Endothelial cell of umbilical vein (primary cell): ENCODE data around the gene MEGF10. TPM values are rescaled to one million over a fixed set of nuclear protein-coding genes. Genes with fewer than 3 reads are reported as not detected.

Experiments
- BruUV-seq: library from RNA; stranded (reverse); fragments of 400-500 nt; replicated peaks from 2 replicates; lab custom pipeline; 2021; lab: Mats Ljungman, UMichigan
- CTCF ChIA-PET: fragments of 300-600, 350-600 bp; sonication (Branson Sonifier 250); formaldehyde crosslinking; loops from one replicate; lab custom pipeline; 2021; ENCODE audit warnings: antibody characterized with exemption, inconsistent platforms; lab: Charles Lee
- POLR2A ChIA-PET: fragments of 300-600, 350-600 bp; sonication (Branson Sonifier 250); formaldehyde crosslinking; loops from one replicate; lab custom pipeline; 2021; ENCODE audit warnings: antibody characterized with exemption, inconsistent platforms; lab: Charles Lee
- DNase-seq: peaks from one replicate; pipeline ENCODE4 v3.0.0-alpha.2; 2011; ENCODE audit warnings: low read depth, low spot score
- FAIRE-seq: peaks from 2 replicates; lab custom pipeline; 2011; peaks lifted over from hg19 to GRCh38; lab: Jason Lieb, UNC
- H2AFZ ChIP-seq: 2 replicates; pipeline ENCODE4 v1.6.0; 2012; ENCODE audit warnings: low read depth, low read length, control low read depth, inconsistent platforms
- H3K27ac ChIP-seq: 2 replicates; pipeline ENCODE4 v1.5.1; 2011; ENCODE audit warnings: low read depth, mild to moderate bottlenecking, control low read depth, low read length, moderate library complexity; ENCODE audit not compliant: insufficient read depth
- H3K27me3 ChIP-seq, 2 experiments: 2 replicates each; pipeline versions ENCODE4 v1.6.0 to v1.6.1; 2011; ENCODE audit warnings: low read length in 2 of 2, mixed read lengths in 1 of 2; ENCODE audit not compliant: control insufficient read depth in 2 of 2, insufficient read depth in 2 of 2
- H3K36me3 ChIP-seq, 2 experiments: 2 replicates in 1 of 2; 3 replicates in 1 of 2; pipeline ENCODE4 v1.5.1; 2011; ENCODE audit warnings: low read length in 2 of 2, mild to moderate bottlenecking in 1 of 2, moderate library complexity in 1 of 2; ENCODE audit not compliant: control insufficient read depth in 2 of 2, insufficient read depth in 2 of 2; ENCODE audit errors: extremely low read depth in 1 of 2
- H3K4me1 ChIP-seq: 3 replicates; pipeline ENCODE4 v1.5.1; 2011; ENCODE audit warnings: mild to moderate bottlenecking, low read length; ENCODE audit not compliant: control insufficient read depth, insufficient read depth; ENCODE audit errors: extremely low read depth
- H3K4me2 ChIP-seq: 2 replicates; pipeline ENCODE4 v1.6.1; 2011; ENCODE audit warnings: low read length, control low read depth, mixed read lengths; ENCODE audit not compliant: insufficient read depth
- H3K4me3 ChIP-seq, 3 experiments: fragments of 200-600 bp in 1 of 3; sonication (generic), shearing (Covaris generic) in 1 of 3; replicated peaks in 1 of 3; 2 replicates each; pipeline ENCODE4 v1.5.1; 2011 to 2016; ENCODE audit warnings: control low read depth in 3 of 3, low read length in 3 of 3, mild to moderate bottlenecking in 2 of 3, inconsistent platforms in 1 of 3, low read depth in 1 of 3, moderate library complexity in 1 of 3; ENCODE audit not compliant: insufficient read depth in 1 of 3
- H3K79me2 ChIP-seq: 2 replicates; pipeline ENCODE4 v1.6.0; 2012; ENCODE audit warnings: low read length, inconsistent platforms; ENCODE audit not compliant: control insufficient read depth, insufficient read depth
- H3K9ac ChIP-seq: replicated peaks from 2 replicates; pipeline ENCODE3; 2011; ENCODE audit warnings: low read length, control low read depth; ENCODE audit not compliant: insufficient read depth; ENCODE audit errors: extremely low read depth
- H3K9me1 ChIP-seq: replicated peaks from 3 replicates; pipeline ENCODE4 v1.6.0; 2011; ENCODE audit warnings: mild to moderate bottlenecking, low read length; ENCODE audit not compliant: control insufficient read depth, insufficient read depth; ENCODE audit errors: extremely low read depth
- H3K9me3 ChIP-seq: replicated peaks from 2 replicates; pipeline ENCODE4 v1.5.1; 2012; ENCODE audit warnings: low read length, inconsistent platforms; ENCODE audit not compliant: control insufficient read depth, insufficient read depth
- H4K20me1 ChIP-seq: replicated peaks from 2 replicates; pipeline ENCODE3; 2011; ENCODE audit warnings: mild to moderate bottlenecking, low read length; ENCODE audit not compliant: control insufficient read depth, insufficient read depth; ENCODE audit errors: extremely low read depth
- CTCF ChIP-seq, 2 donors: IDR thresholded peaks; 1 replicate in 1 of 2; 2 replicates in 1 of 2; pipeline ENCODE4 v1.5.1; 2011; ENCODE audit warnings: low read length in 2 of 2, mild to moderate bottlenecking in 2 of 2, moderate library complexity in 2 of 2, control low read depth in 1 of 2, inconsistent platforms in 1 of 2, low read depth in 1 of 2; ENCODE audit not compliant: insufficient read depth in 1 of 2; ENCODE audit errors: extremely low read depth in 1 of 2
- EZH2 ChIP-seq: IDR thresholded peaks from 2 replicates; pipeline ENCODE4 v1.6.1; 2012; ENCODE audit warnings: borderline replicate concordance, low read depth, mild to moderate bottlenecking, moderate library complexity, low read length, inconsistent platforms; ENCODE audit not compliant: severe bottlenecking
- FOS ChIP-seq: IDR thresholded peaks from 2 replicates; pipeline ENCODE4 v1.6.1; 2011; ENCODE audit warnings: mild to moderate bottlenecking, low read length, moderate library complexity, borderline replicate concordance; ENCODE audit not compliant: insufficient read depth
- GATA2 ChIP-seq: IDR thresholded peaks from 2 replicates; pipeline ENCODE4 v1.7.0; 2011; ENCODE audit warnings: low read depth, mild to moderate bottlenecking, moderate library complexity, mixed read lengths, low read length; ENCODE audit not compliant: insufficient read length, insufficient read depth
- JUN ChIP-seq: IDR thresholded peaks from 2 replicates; pipeline ENCODE4 v1.6.1; 2011; ENCODE audit warnings: borderline replicate concordance, low read depth; ENCODE audit not compliant: insufficient read length, insufficient read depth
- MAX ChIP-seq: IDR thresholded peaks from 2 replicates; pipeline ENCODE4 v1.6.1; 2011; ENCODE audit not compliant: insufficient read depth, insufficient read length
- MYC ChIP-seq: IDR thresholded peaks from one replicate; pipeline ENCODE4 v1.6.1; 2011; ENCODE audit warnings: mild to moderate bottlenecking, low read depth, low read length
- POLR2A ChIP-seq: IDR thresholded peaks from 2 replicates; pipeline ENCODE4 v1.6.1; 2012; ENCODE audit warnings: low read depth, mild to moderate bottlenecking, control low read depth, low read length
- POLR2AphosphoS5 ChIP-seq: IDR thresholded peaks from 2 replicates; pipeline ENCODE4 v1.6.1; 2012; ENCODE audit warnings: low read depth, mild to moderate bottlenecking, control low read depth, low read length, moderate library complexity; ENCODE audit not compliant: insufficient read depth
- dilution Hi-C: fragments of 300-500 bp; cut with MboI; formaldehyde crosslinking; loops from one replicate; pipeline ENCODE4 v1.15.0; 2019; ENCODE audit warnings: low sequenced_read_pairs; ENCODE audit not compliant: extremely low pct_ligation_motif_present
- intact Hi-C: fragments of 100-400 bp; cut with micrococcal nuclease; formaldehyde crosslinking; loops from one replicate; pipeline ENCODE4 v1.10.0; 2022
- polyA plus RNA-seq, 4 experiments: library from polyadenylated mRNA; depleted of rRNA in 3 of 4; stranded (reverse) in 3 of 4; unstranded in 1 of 4; fragments of >200 nt; gene quantifications; 2 replicates each; pipeline versions ENCODE4 v1.2.1 to v1.2.3, GENCODE V29; 2011 to 2012; ENCODE audit warnings: missing spikeins in 1 of 4
- total RNA-seq: library from RNA; stranded (reverse); gene quantifications from 2 replicates; pipeline ENCODE4 v1.2.3, GENCODE V29; 2021

Gene MEGF10
- total and polyA plus RNA-seq, 2 donors (not counting 3 experiments of a cell fraction or from before 2014, with no cell fraction given) = 0.30 to 1.00 TPM

GRCh38 chr5:127280491-127281220 is 9.9 kb upstream of the MEGF10 start:
- Histone ChIP-seq H2AFZ (no peak overlapping the region), H3K27ac (no peak overlapping the region), H3K36me3 (no peaks in the 10 kb centered on the region), H4K20me1 (no peaks in the 10 kb centered on the region), H3K4me3 (no peak overlapping the region), H3K79me2 (no peaks in the 10 kb centered on the region), H3K4me1 (no peaks in the 10 kb centered on the region), H3K9me3 (no peaks in the 10 kb centered on the region), H3K27me3 (peaks cover 16 to 26% of the 10 kb centered on the region in 2 experiments), H3K9me1 (no peaks in the 10 kb centered on the region), H3K9ac (no peak overlapping the region), H3K4me2 (no peak overlapping the region)
- TF ChIP-seq POLR2A (no peak), MAX (no peak), EZH2 (no peak), JUN (no peak), CTCF (IDR thresholded peaks at IDR 0.05; ENCODE audit: extremely low read depth in 1 of 2, insufficient read depth in 1 of 2, low read depth in 1 of 2, low read length in 2 of 2) (no peak), GATA2 (no peak), MYC (no peak), FOS (no peak), POLR2AphosphoS5 (no peak)
- no TSS peak for BruUV-seq
- DNase-seq = no peak
- dilution Hi-C loops (no loop called here), intact Hi-C loops (no loop called here)
- ChIA-PET CTCF (interaction anchor here (1.0 kb wide), 1 partner anchor 212 kb away, joined by 3 read pairs; no protein-coding TSS in a partner anchor), POLR2A (no interaction called here)
- FAIRE-seq = no peak
